Upper lobe of left lung (tissue), 4 donors: ENCODE results near the gene MXD3.

ENCODE experiments used
- EP300 ChIP-seq, 4 donors: sonication (generic); formaldehyde crosslinking; IDR thresholded peaks; one replicate each; pipeline ENCODE4 v1.5.1; 2017; ENCODE audit warnings: antibody characterized with exemption in 4 of 4, control low read depth in 2 of 4
- POLR2A ChIP-seq, 4 donors: fragments of 450-650 bp; IDR thresholded peaks; one replicate each; pipeline ENCODE4 v1.5.1; 2016 to 2017; ENCODE audit warnings: antibody characterized with exemption in 4 of 4, mild to moderate bottlenecking in 2 of 4
- POLR2AphosphoS5 ChIP-seq, 2 donors: sonication (generic); formaldehyde crosslinking; IDR thresholded peaks; one replicate each; pipeline ENCODE4 v1.5.1; 2017; ENCODE audit warnings: antibody characterized with exemption in 2 of 2
- TF ChIP-seq, protein P1 (sequence below), 6 experiments: fragments of 450-650 bp in 4 of 6; fragments of 200-600 bp in 2 of 6; sonication (generic) in 2 of 6; IDR thresholded peaks; one replicate each; pipeline ENCODE4 v1.5.1; 2016 to 2019; ENCODE audit warnings: antibody characterized with exemption in 6 of 6

GRCh38 chr5:177319913-177320588 lies 8.4 kb upstream of the MXD3 start:
- TF ChIP-seq, protein P1, sequence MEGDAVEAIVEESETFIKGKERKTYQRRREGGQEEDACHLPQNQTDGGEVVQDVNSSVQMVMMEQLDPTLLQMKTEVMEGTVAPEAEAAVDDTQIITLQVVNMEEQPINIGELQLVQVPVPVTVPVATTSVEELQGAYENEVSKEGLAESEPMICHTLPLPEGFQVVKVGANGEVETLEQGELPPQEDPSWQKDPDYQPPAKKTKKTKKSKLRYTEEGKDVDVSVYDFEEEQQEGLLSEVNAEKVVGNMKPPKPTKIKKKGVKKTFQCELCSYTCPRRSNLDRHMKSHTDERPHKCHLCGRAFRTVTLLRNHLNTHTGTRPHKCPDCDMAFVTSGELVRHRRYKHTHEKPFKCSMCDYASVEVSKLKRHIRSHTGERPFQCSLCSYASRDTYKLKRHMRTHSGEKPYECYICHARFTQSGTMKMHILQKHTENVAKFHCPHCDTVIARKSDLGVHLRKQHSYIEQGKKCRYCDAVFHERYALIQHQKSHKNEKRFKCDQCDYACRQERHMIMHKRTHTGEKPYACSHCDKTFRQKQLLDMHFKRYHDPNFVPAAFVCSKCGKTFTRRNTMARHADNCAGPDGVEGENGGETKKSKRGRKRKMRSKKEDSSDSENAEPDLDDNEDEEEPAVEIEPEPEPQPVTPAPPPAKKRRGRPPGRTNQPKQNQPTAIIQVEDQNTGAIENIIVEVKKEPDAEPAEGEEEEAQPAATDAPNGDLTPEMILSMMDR (IDR thresholded peaks at IDR 0.05), result no peak
- TF ChIP-seq POLR2A (IDR thresholded peaks at IDR 0.05), result no peak
- TF ChIP-seq EP300 (IDR thresholded peaks at IDR 0.05), result no peak
- no peak for TF ChIP-seq POLR2AphosphoS5 (IDR thresholded peaks at IDR 0.05)
